Measurements from ENCODE around the gene KAT2A. TPM values are rescaled to one million over a fixed set of nuclear protein-coding genes. Genes with fewer than 3 reads are reported as not detected.

KAT2A gene
- total and polyA plus RNA-seq, 4 donors, result 18.8 to 56.8 (median 32.7) TPM

DNA sequence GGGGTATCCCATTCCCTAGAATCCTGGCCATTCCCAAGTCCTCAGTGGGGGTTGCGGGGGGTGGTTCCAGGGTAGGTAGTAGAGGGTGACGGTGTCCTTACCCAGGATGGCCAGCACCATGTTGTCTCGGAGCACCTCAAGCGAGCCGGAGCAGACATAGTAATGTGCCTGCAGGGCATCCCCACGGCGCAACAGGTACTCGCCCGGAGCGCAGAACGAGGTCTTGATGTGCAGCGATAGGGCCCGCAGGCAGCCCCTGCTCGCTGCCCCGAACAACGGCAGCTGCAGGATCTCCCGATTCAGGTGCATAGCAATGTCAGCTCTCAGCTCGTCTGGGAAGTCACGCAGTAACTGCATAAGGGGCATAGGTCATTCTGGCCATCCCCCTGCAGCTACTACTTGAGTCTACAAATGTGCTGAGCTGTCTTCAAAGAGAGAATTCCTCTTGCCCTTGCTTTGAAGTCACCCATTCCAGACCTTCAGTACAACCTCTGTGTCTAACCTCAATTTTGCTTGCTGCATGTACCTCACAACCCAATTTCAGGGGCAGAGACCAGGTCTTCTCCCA is 45.1 kb upstream of the KAT2A start:
- Histone ChIP-seq H3K9me3 (ENCODE audit: control insufficient read depth in 4 of 4, insufficient read depth in 3 of 4, low read length in 3 of 4) (no peaks in the 10 kb centered on the region), H3K4me3 (no peak overlapping the region), H3K9ac (ENCODE audit: insufficient read depth in 1 of 2, low read length in 2 of 2) (no peak overlapping the region), H3K4me1 (ENCODE audit: control insufficient read depth in 5 of 5, insufficient read depth in 5 of 5, low read length in 5 of 5) (peaks cover 0 to 3% (median 0%) of the 10 kb centered on the region in 5 donors), H3K27me3 (ENCODE audit: control insufficient read depth in 3 of 3, insufficient read depth in 3 of 3, low read length in 2 of 3) (peaks cover 0 to 4% (median 0%) of the 10 kb centered on the region in 3 donors), H3K27ac (ENCODE audit: low read depth in 1 of 2, low read length in 1 of 2) (no peak overlapping the region), H3K36me3 (ENCODE audit: control insufficient read depth in 4 of 4, insufficient read depth in 4 of 4, low read length in 4 of 4) (no peaks in the 10 kb centered on the region)
- WGBS, 2 donors, result 92 to 93% methylated on average over 19 of the region's 19 CpGs
- DNase-seq (no peak), ATAC-seq (ENCODE audit: insufficient read depth, low FRiP score) (no peak)
- TF ChIP-seq, protein P1, sequence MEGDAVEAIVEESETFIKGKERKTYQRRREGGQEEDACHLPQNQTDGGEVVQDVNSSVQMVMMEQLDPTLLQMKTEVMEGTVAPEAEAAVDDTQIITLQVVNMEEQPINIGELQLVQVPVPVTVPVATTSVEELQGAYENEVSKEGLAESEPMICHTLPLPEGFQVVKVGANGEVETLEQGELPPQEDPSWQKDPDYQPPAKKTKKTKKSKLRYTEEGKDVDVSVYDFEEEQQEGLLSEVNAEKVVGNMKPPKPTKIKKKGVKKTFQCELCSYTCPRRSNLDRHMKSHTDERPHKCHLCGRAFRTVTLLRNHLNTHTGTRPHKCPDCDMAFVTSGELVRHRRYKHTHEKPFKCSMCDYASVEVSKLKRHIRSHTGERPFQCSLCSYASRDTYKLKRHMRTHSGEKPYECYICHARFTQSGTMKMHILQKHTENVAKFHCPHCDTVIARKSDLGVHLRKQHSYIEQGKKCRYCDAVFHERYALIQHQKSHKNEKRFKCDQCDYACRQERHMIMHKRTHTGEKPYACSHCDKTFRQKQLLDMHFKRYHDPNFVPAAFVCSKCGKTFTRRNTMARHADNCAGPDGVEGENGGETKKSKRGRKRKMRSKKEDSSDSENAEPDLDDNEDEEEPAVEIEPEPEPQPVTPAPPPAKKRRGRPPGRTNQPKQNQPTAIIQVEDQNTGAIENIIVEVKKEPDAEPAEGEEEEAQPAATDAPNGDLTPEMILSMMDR (IDR thresholded peaks at IDR 0.05; ENCODE audit: control extremely low read depth, extremely low read depth), result no peak

DNA sequence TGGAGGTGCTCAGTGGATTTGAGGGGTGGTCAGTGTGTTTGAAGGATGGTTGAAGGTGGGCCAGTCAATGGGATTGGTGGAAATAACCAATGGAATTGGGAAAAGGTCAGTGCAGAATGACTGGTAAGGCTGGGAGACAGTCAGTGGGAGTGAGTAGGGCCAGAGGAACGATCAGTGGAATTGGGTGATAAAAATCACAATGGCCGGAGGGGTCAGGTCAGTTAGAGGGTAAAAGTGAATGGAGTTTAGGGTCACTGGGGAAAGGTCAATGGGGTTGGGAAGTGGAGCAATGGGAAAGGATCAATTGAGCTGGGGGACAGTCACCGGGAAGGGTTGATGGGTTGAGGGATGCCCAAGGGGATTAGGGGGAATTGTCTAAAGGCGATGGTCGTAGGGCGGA is 44.6 kb upstream of the KAT2A start:
- no peak overlapping the region for H3K4me3 ChIP-seq
- no peaks in the 10 kb centered on the region for H3K36me3 ChIP-seq (ENCODE audit: control insufficient read depth in 4 of 4, insufficient read depth in 4 of 4, low read length in 4 of 4)
- TF ChIP-seq, protein P1 (IDR thresholded peaks at IDR 0.05; ENCODE audit: control extremely low read depth, extremely low read depth), result no peak
- DNase-seq (no peak), ATAC-seq (ENCODE audit: insufficient read depth, low FRiP score) (no peak)
- H3K9me3 ChIP-seq (ENCODE audit: control insufficient read depth in 4 of 4, insufficient read depth in 3 of 4, low read length in 3 of 4), result no peaks in the 10 kb centered on the region
- no peaks in the 10 kb centered on the region for H3K27me3 ChIP-seq (ENCODE audit: control insufficient read depth in 3 of 3, insufficient read depth in 3 of 3, low read length in 2 of 3)
- H3K27ac ChIP-seq (ENCODE audit: low read depth in 1 of 2, low read length in 1 of 2), result no peak overlapping the region
- WGBS, 2 donors, result 91 to 93% methylated on average over 6 of the region's 6 CpGs
- H3K9ac ChIP-seq (ENCODE audit: insufficient read depth in 1 of 2, low read length in 2 of 2), result no peak overlapping the region
- H3K4me1 ChIP-seq (ENCODE audit: control insufficient read depth in 5 of 5, insufficient read depth in 5 of 5, low read length in 5 of 5), result peaks cover 0 to 5% (median 0%) of the 10 kb centered on the region in 5 donors

DNA sequence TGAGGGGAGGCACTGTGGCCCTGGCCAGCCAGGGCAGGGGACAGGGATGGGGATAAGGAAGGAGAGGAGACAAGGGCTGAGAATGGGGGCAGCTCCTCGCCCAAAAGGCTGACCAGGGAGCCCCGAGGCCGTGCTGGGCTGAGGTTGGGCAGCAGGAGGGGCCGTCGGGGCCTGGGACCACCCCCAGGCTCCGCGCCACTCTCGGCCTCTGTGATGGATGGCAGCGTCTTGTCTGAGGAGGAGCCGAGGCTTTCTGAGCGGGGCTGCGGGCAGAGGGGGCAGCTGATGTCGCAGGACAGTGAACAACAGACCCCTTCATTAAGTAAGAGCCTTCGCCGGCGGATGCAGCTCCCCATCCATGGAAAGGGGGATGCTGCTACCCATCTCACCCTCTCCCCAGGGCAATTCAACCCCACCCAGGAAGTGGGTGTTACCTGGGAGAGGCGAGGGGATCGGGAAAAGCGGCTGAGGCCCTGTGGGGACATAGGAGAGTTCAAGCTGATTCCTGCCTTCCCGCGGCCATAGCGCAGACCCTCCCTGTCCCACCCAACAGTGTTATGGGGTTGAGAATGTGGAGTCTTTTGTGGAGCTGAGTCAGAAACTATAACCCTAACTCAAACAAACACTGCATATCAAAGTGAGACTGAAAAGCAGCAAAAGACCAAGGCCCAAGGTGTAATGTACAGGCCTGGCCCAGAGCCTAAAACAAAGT is 42.7 kb upstream of the KAT2A start:
- Histone ChIP-seq H3K27ac (ENCODE audit: low read depth in 1 of 2, low read length in 1 of 2) (no peak overlapping the region), H3K9me3 (ENCODE audit: control insufficient read depth in 4 of 4, insufficient read depth in 3 of 4, low read length in 3 of 4) (no peaks in the 10 kb centered on the region), H3K27me3 (ENCODE audit: control insufficient read depth in 3 of 3, insufficient read depth in 3 of 3, low read length in 2 of 3) (no peaks in the 10 kb centered on the region), H3K9ac (ENCODE audit: insufficient read depth in 1 of 2, low read length in 2 of 2) (no peak overlapping the region), H3K36me3 (ENCODE audit: control insufficient read depth in 4 of 4, insufficient read depth in 4 of 4, low read length in 4 of 4) (no peaks in the 10 kb centered on the region), H3K4me1 (ENCODE audit: control insufficient read depth in 5 of 5, insufficient read depth in 5 of 5, low read length in 5 of 5) (peaks cover 0 to 16% (median 5%) of the 10 kb centered on the region in 5 donors), H3K4me3 (no peak overlapping the region)
- WGBS, 2 donors, result 68 to 73% methylated on average over 18 to 22 of the region's 22 CpGs
- ATAC-seq (ENCODE audit: insufficient read depth, low FRiP score), result no peak
- DNase-seq, result no peak
- TF ChIP-seq, protein P1 (IDR thresholded peaks at IDR 0.05; ENCODE audit: control extremely low read depth, extremely low read depth), result no peak

Data from lung (tissue), 12 donors.